ENCODE results near the gene EML4.

Gene EML4

GRCh38 chr2:42150159-42150558, 19.0 kb upstream of the EML4 start:
- no peak overlapping the region for H3K27ac ChIP-seq (ENCODE audit: low read length)
- no peaks in the 10 kb centered on the region for H3K4me1 ChIP-seq (ENCODE audit: low read length)
- H3K4me3 ChIP-seq (ENCODE audit: low read length) = no peak overlapping the region
- H3K36me3 ChIP-seq (replicated peaks; ENCODE audit: insufficient read depth, low read length) = no peaks in the 10 kb centered on the region
- DNase-seq = no peak
- H3F3A ChIP-seq (ENCODE audit: insufficient read depth, low read length) = no peaks in the 10 kb centered on the region
- no peaks in the 10 kb centered on the region for H3K9me2 ChIP-seq (replicated peaks; ENCODE audit: insufficient read depth, low read length)
- H3K27me3 ChIP-seq (replicated peaks; ENCODE audit: insufficient read depth, low read length) = no peaks in the 10 kb centered on the region
- no peak overlapping the region for H3K4me2 ChIP-seq (ENCODE audit: low read depth, low read length)
- no peaks in the 10 kb centered on the region for H4K20me1 ChIP-seq (ENCODE audit: insufficient read depth, low read length)
- no peaks in the 10 kb centered on the region for H3K79me2 ChIP-seq (ENCODE audit: low read length)
- TF ChIP-seq EZH2phosphoT487 (IDR thresholded peaks at IDR 0.05; ENCODE audit: low read length) (no peak), CTCF (IDR thresholded peaks at IDR 0.05; ENCODE audit: low read length) (no peak), EZH2 (optimal IDR thresholded peaks at IDR 0.05; ENCODE audit: low read depth, low read length) (no peak)
- H3K9ac ChIP-seq (ENCODE audit: low read length) = no peak overlapping the region
- H3K9me3 ChIP-seq (replicated peaks; ENCODE audit: insufficient read depth, low read length) = no peaks in the 10 kb centered on the region
- no peak overlapping the region for H2AFZ ChIP-seq (ENCODE audit: low read length)

GRCh38 chr2:42153944-42154581, 15.1 kb upstream of the EML4 start:
- Histone ChIP-seq H3K4me1 (ENCODE audit: low read length) (no peaks in the 10 kb centered on the region), H3K27me3 (replicated peaks; ENCODE audit: insufficient read depth, low read length) (no peaks in the 10 kb centered on the region), H3K4me3 (ENCODE audit: low read length) (no peak overlapping the region), H3K36me3 (replicated peaks; ENCODE audit: insufficient read depth, low read length) (no peaks in the 10 kb centered on the region), H3K9ac (ENCODE audit: low read length) (no peak overlapping the region), H3K79me2 (ENCODE audit: low read length) (no peaks in the 10 kb centered on the region), H3F3A (ENCODE audit: insufficient read depth, low read length) (no peaks in the 10 kb centered on the region), H3K9me3 (replicated peaks; ENCODE audit: insufficient read depth, low read length) (no peaks in the 10 kb centered on the region), H4K20me1 (ENCODE audit: insufficient read depth, low read length) (no peaks in the 10 kb centered on the region), H3K9me2 (replicated peaks; ENCODE audit: insufficient read depth, low read length) (no peaks in the 10 kb centered on the region), H2AFZ (ENCODE audit: low read length) (no peak overlapping the region), H3K4me2 (ENCODE audit: low read depth, low read length) (no peak overlapping the region), H3K27ac (ENCODE audit: low read length) (no peak overlapping the region)
- no peak for TF ChIP-seq CTCF (IDR thresholded peaks at IDR 0.05; ENCODE audit: low read length)
- DNase-seq = no peak

GRCh38 chr2:42156721-42157120, 12.4 kb upstream of the EML4 start:
- no peak overlapping the region for H2AFZ ChIP-seq (ENCODE audit: low read length)
- DNase-seq = no peak
- H3K27ac ChIP-seq (ENCODE audit: low read length) = no peak overlapping the region
- no peak overlapping the region for H3K4me3 ChIP-seq (ENCODE audit: low read length)
- H3K4me2 ChIP-seq (ENCODE audit: low read depth, low read length) = no peak overlapping the region
- no peaks in the 10 kb centered on the region for H3K79me2 ChIP-seq (ENCODE audit: low read length)
- H3K9ac ChIP-seq (ENCODE audit: low read length) = no peak overlapping the region
- H3K9me3 ChIP-seq (replicated peaks; ENCODE audit: insufficient read depth, low read length) = no peaks in the 10 kb centered on the region
- no peaks in the 10 kb centered on the region for H3K36me3 ChIP-seq (replicated peaks; ENCODE audit: insufficient read depth, low read length)
- H3K9me2 ChIP-seq (replicated peaks; ENCODE audit: insufficient read depth, low read length) = no peaks in the 10 kb centered on the region
- no peaks in the 10 kb centered on the region for H4K20me1 ChIP-seq (ENCODE audit: insufficient read depth, low read length)
- no peak for TF ChIP-seq EZH2phosphoT487 (IDR thresholded peaks at IDR 0.05; ENCODE audit: low read length)
- no peak for TF ChIP-seq CTCF (IDR thresholded peaks at IDR 0.05; ENCODE audit: low read length)
- H3K4me1 ChIP-seq (ENCODE audit: low read length) = no peaks in the 10 kb centered on the region
- H3K27me3 ChIP-seq (replicated peaks; ENCODE audit: insufficient read depth, low read length) = no peaks in the 10 kb centered on the region
- H3F3A ChIP-seq (ENCODE audit: insufficient read depth, low read length) = no peaks in the 10 kb centered on the region

All from MM.1S (cell line).